K562 (cell line): ENCODE results near the gene EPHB4. TPM values are rescaled to one million over a fixed set of nuclear protein-coding genes. Genes with fewer than 3 reads are reported as not detected.
A peak's percentile ranks its signal among the peaks of the same experiment; 100 is the strongest.

ENCODE experiments used
- E4F1 ChIP-seq: fragments of 250-450 bp; sonication (Bioruptor Pico); IDR thresholded peaks from 2 replicates; pipeline ENCODE4 v1.5.0; 2021; ENCODE audit warnings: mild to moderate bottlenecking, borderline replicate concordance
- HDAC8 ChIP-seq: fragments of 450-650 bp; IDR thresholded peaks from 2 replicates; pipeline ENCODE4 v1.6.1; 2016; ENCODE audit warnings: mild to moderate bottlenecking, missing genetic modification characterization, moderate library complexity, missing compliant biosample characterization
- MYBL2 ChIP-seq, 2 experiments: fragments of 450-650 bp in 1 of 2; sonication (generic) in 1 of 2; formaldehyde crosslinking in 1 of 2; IDR thresholded peaks; 2 replicates each; pipeline versions ENCODE4 v1.6.1 to v1.8.1; 2017 to 2022; ENCODE audit warnings: borderline replicate concordance in 1 of 2, inconsistent platforms in 1 of 2, low read depth in 1 of 2, mild to moderate bottlenecking in 1 of 2, missing genetic modification reagents in 1 of 2, moderate library complexity in 1 of 2
- NCOA2 ChIP-seq, 2 experiments: fragments of 450-650 bp; IDR thresholded peaks; 2 replicates each; pipeline ENCODE4 v1.6.1; 2018; ENCODE audit warnings: mild to moderate bottlenecking in 2 of 2, moderate library complexity in 1 of 2; ENCODE audit not compliant: partially characterized antibody in 2 of 2
- PPARD ChIP-seq: fragments of 250-450 bp; sonication (Bioruptor Pico); IDR thresholded peaks from 2 replicates; pipeline ENCODE4 v1.8.0; 2022; ENCODE audit warnings: inconsistent platforms, mild to moderate bottlenecking, moderate library complexity
- RERE ChIP-seq: sonication (generic); formaldehyde crosslinking; IDR thresholded peaks from 2 replicates; pipeline ENCODE4 v1.8.0; 2023; ENCODE audit warnings: missing genetic modification reagents, mild to moderate bottlenecking, borderline replicate concordance
- USF1 ChIP-seq: sonication (generic); formaldehyde crosslinking; IDR thresholded peaks from 2 replicates; pipeline ENCODE4 v1.9.0; 2022; ENCODE audit warnings: mild to moderate bottlenecking, missing genetic modification reagents
- XRCC3 ChIP-seq: fragments of 450-650 bp; IDR thresholded peaks from 2 replicates; pipeline ENCODE4 v1.6.1; 2017; ENCODE audit warnings: mild to moderate bottlenecking, moderate library complexity
- ZBTB49 ChIP-seq: sonication (generic); formaldehyde crosslinking; IDR thresholded peaks from 2 replicates; pipeline ENCODE4 v1.8.0; 2022; ENCODE audit warnings: missing genetic modification reagents, mild to moderate bottlenecking, borderline replicate concordance
- ZBTB9 ChIP-seq: fragments of 450-650 bp; formaldehyde crosslinking; IDR thresholded peaks from 2 replicates; pipeline ENCODE4 v1.4.0; 2020; ENCODE audit warnings: mild to moderate bottlenecking, moderate library complexity
- ZNF274 ChIP-seq: IDR thresholded peaks from 2 replicates; pipeline ENCODE4 v1.6.1; 2011; ENCODE audit warnings: low read depth, mild to moderate bottlenecking, low read length, moderate library complexity, borderline replicate concordance
- ZZZ3 ChIP-seq: fragments of 450-650 bp; IDR thresholded peaks from 2 replicates; pipeline ENCODE4 v1.6.1; 2016; ENCODE audit warnings: antibody characterized with exemption, mild to moderate bottlenecking, moderate library complexity
- polyA plus RNA-seq, 8 experiments: library from polyadenylated mRNA; depleted of rRNA in 4 of 8; stranded (reverse) in 5 of 8; unstranded in 3 of 8; fragments of >200 nt; fragmentation: Nextera tagmentation in 2 of 8; fragmentation: Illumina TruSeq in 1 of 8; extraction: Ambion mirVana in 2 of 8; extraction: Trizol in 1 of 8; gene quantifications; 2 replicates each; pipeline versions ENCODE4 v1.2.1 to v1.2.3, GENCODE V29; 2011 to 2014; ENCODE audit warnings: inconsistent platforms in 1 of 8, missing spikeins in 1 of 8
- total RNA-seq, 7 experiments: library from RNA; depleted of rRNA in 6 of 7; stranded (reverse); fragments of >200 nt in 6 of 7; fragmentation: Illumina TruSeq in 2 of 7; extraction: Trizol in 2 of 7; gene quantifications; 2 replicates each; pipeline versions ENCODE4 v1.2.1 to v1.2.3, GENCODE V29; 2011 to 2021; ENCODE audit warnings: low replicate concordance in 1 of 7

EPHB4 gene
- total and polyA plus RNA-seq, 9 of the 15 experiments (the other 6 are each of a cell fraction or from before 2014, with no cell fraction given) = 1.2 to 82.1 (median 37.9) TPM

- peak; percentile 69 for TF ChIP-seq USF1 (CRISPR knock-in tag)
- TF ChIP-seq E4F1 = no peak
- no peak for TF ChIP-seq MYBL2 (IDR thresholded peaks at IDR 0.05; ENCODE audit: low read depth)
- no peak for TF ChIP-seq MYBL2 (CRISPR knock-in tag; IDR thresholded peaks at IDR 0.05; ENCODE audit: borderline replicate concordance)
- TF ChIP-seq ZBTB49 = peak; percentile 91
- TF ChIP-seq ZZZ3 = no peak
- no peak for TF ChIP-seq PPARD (CRISPR knock-in tag)
- TF ChIP-seq XRCC3 = no peak
- TF ChIP-seq HDAC8 (tag) = no peak
- TF ChIP-seq RERE (CRISPR knock-in tag) = no peak
- no peak for TF ChIP-seq NCOA2 (IDR thresholded peaks at IDR 0.05; ENCODE audit: partially characterized antibody in 2 of 2)
- no peak for TF ChIP-seq ZNF274
- TF ChIP-seq ZBTB9 (CRISPR knock-in tag) = no peak
Measured at GRCh38 chr7:100852048-100852872, 24.9 kb upstream of the EPHB4 start, which contains the start of gene SLC12A9 (continued).
